GM19238 (cell line): ENCODE measurements around the gene ALDH4A1.
"Not testable (repeated sequence)": the region's sequence is repeated elsewhere in the genome, so short reads cannot be mapped to it uniquely, and the experiment has no call there.

Experiments
- DNase-seq: peaks from one replicate; pipeline ENCODE4 v3.0.0; 2011; ENCODE audit warnings: low spot score; ENCODE audit not compliant: insufficient read length

ALDH4A1 gene

GRCh38 chr1:18901147-18901951 is 1.0 kb downstream of the ALDH4A1 start:
- no peak for DNase-seq

GRCh38 chr1:18900303-18900841 is 2.0 kb downstream of the ALDH4A1 start:
- no peak for DNase-seq

GRCh38 chr1:18899363-18900049 is 2.8 kb downstream of the ALDH4A1 start:
- DNase-seq = no peak

- DNase-seq = no peak
These were observed 3.8 kb downstream of the ALDH4A1 start for GRCh38 chr1:18898567-18898966.

- no peak for DNase-seq
These were observed 7.0 kb downstream of the ALDH4A1 start for GRCh38 chr1:18895317-18895716.

- no peak for DNase-seq
These were observed 9.2 kb downstream of the ALDH4A1 start for GRCh38 chr1:18893120-18893519.

GRCh38 chr1:18891858-18892257 is 10.5 kb downstream of the ALDH4A1 start:
- not testable (repeated sequence) for DNase-seq

GRCh38 chr1:18891426-18891780 is 11.0 kb downstream of the ALDH4A1 start:
- no peak for DNase-seq

GRCh38 chr1:18890706-18891425 is 11.5 kb downstream of the ALDH4A1 start:
- no peak for DNase-seq

- DNase-seq = no peak
These were observed 16.4 kb downstream of the ALDH4A1 start for GRCh38 chr1:18886003-18886335.

GRCh38 chr1:18885311-18886002 is 16.9 kb downstream of the ALDH4A1 start:
- DNase-seq = no peak

- DNase-seq = no peak
These were observed 17.6 kb downstream of the ALDH4A1 start for GRCh38 chr1:18884727-18885126.

- no peak for DNase-seq
These were observed 18.0 kb downstream of the ALDH4A1 start for GRCh38 chr1:18884419-18884717.

GRCh38 chr1:18883636-18884418 is 18.5 kb downstream of the ALDH4A1 start:
- DNase-seq = peak; percentile 51

GRCh38 chr1:18883079-18883478 is 19.3 kb downstream of the ALDH4A1 start:
- no peak for DNase-seq

GRCh38 chr1:18882486-18882885 is 19.9 kb downstream of the ALDH4A1 start:
- DNase-seq = no peak

- DNase-seq = no peak
These were observed 20.5 kb downstream of the ALDH4A1 start for GRCh38 chr1:18881642-18882431.

GRCh38 chr1:18881164-18881563 is 21.2 kb downstream of the ALDH4A1 start:
- DNase-seq = no peak

- no peak for DNase-seq
These were observed 21.8 kb downstream of the ALDH4A1 start for GRCh38 chr1:18880585-18880984.

GRCh38 chr1:18879791-18880309 is 22.5 kb downstream of the ALDH4A1 start:
- DNase-seq = no peak
